Measurements from ENCODE around the gene KISS1R. TPM values are rescaled to one million over a fixed set of nuclear protein-coding genes. Genes with fewer than 3 reads are reported as not detected.
"Not testable (repeated sequence)": the region's sequence is repeated elsewhere in the genome, so short reads cannot be mapped to it uniquely, and the experiment has no call there.

Gene KISS1R
- total and polyA plus RNA-seq, 8 donors: 0.11 to 0.23 (median 0.15) TPM; not detected in 5

GRCh38 chr19:888581-889385 is 28.4 kb upstream of the KISS1R start:
- Histone ChIP-seq H3K27me3 (no peaks in the 10 kb centered on the region), H3K4me3 (no peak overlapping the region), H3K36me3 (peaks cover 0 to 70% of the 10 kb centered on the region in 2 donors), H3K4me1 (peaks cover 0 to 10% of the 10 kb centered on the region in 2 donors), H3K27ac (no peak overlapping the region), H3K9me3 (no peaks in the 10 kb centered on the region)
- DNase-seq (no peak), ATAC-seq (no peak)
- TF ChIP-seq CTCF (IDR thresholded peaks at IDR 0.05): no peak
- intact Hi-C loops (cut with DNase I): no loop called here

GRCh38 chr19:889662-890295 is 27.4 kb upstream of the KISS1R start:
- peaks cover 0 to 60% of the 10 kb centered on the region in 2 donors for H3K36me3 ChIP-seq
- no peaks in the 10 kb centered on the region for H3K9me3 ChIP-seq
- no peak for ATAC-seq
- no peaks in the 10 kb centered on the region for H3K27me3 ChIP-seq
- TF ChIP-seq CTCF (IDR thresholded peaks at IDR 0.05): no peak
- no peak overlapping the region for H3K27ac ChIP-seq
- DNase-seq: no peak
- intact Hi-C loops (cut with DNase I): no loop called here
- no peak overlapping the region for H3K4me3 ChIP-seq
- H3K4me1 ChIP-seq: peaks cover 0 to 14% of the 10 kb centered on the region in 2 donors

- Histone ChIP-seq H3K36me3 (peaks cover 0 to 50% of the 10 kb centered on the region in 2 donors), H3K9me3 (no peaks in the 10 kb centered on the region), H3K27me3 (no peaks in the 10 kb centered on the region), H3K4me1 (peaks cover 0 to 14% of the 10 kb centered on the region in 2 donors), H3K27ac (no peak overlapping the region), H3K4me3 (no peak overlapping the region)
- ATAC-seq: no peak
- DNase-seq: no peak
- intact Hi-C loops (cut with DNase I): no loop called here
- no peak for TF ChIP-seq CTCF (IDR thresholded peaks at IDR 0.05)
Measured at GRCh38 chr19:890831-891230, 26.3 kb upstream of the KISS1R start.

GRCh38 chr19:891421-892200 is 25.5 kb upstream of the KISS1R start:
- Histone ChIP-seq H3K4me3 (peak overlapping the region; percentile 72 to 76), H3K4me1 (peaks cover 0 to 14% of the 10 kb centered on the region in 2 donors), H3K36me3 (peaks cover 0 to 47% of the 10 kb centered on the region in 2 donors), H3K27ac (peak overlapping the region in 1 of 2 donors; percentile 95)
- H3K27me3 ChIP-seq; intact Hi-C loops (cut with DNase I); H3K9me3 ChIP-seq; ATAC-seq: not testable (repeated sequence)
- DNase-seq: peak in 1 of 4 donors; percentile 84

- no peak for TF ChIP-seq CTCF (IDR thresholded peaks at IDR 0.05)
- no peak for DNase-seq
- H3K4me3 ChIP-seq: peak overlapping the region; percentile 72 to 76
- peak overlapping the region; percentile 90 to 95 for H3K27ac ChIP-seq
- H3K36me3 ChIP-seq: peaks cover 0 to 47% of the 10 kb centered on the region in 2 donors
- H3K9me3 ChIP-seq: no peaks in the 10 kb centered on the region
- no peak for ATAC-seq
- H3K4me1 ChIP-seq: peaks cover 0 to 14% of the 10 kb centered on the region in 2 donors
- H3K27me3 ChIP-seq: no peaks in the 10 kb centered on the region
- intact Hi-C loops (cut with DNase I): no loop called here
Measured at GRCh38 chr19:892243-892893, 24.8 kb upstream of the KISS1R start.

Measured in left lung (tissue), 10 donors.